SK-N-SH treated with all-trans-retinoic acid at 6 μM for 48 hours (cell line): ENCODE data around the gene HMGB2.

Source experiments
- ARNTL ChIP-seq: fragments of 450-650 bp; formaldehyde crosslinking; IDR thresholded peaks from 2 replicates; pipeline ENCODE4 v1.5.0; 2020; ENCODE audit warnings: low read depth, mild to moderate bottlenecking, moderate library complexity, borderline replicate concordance
- CREB5 ChIP-seq: fragments of 250-450 bp; sonication (Bioruptor Pico); IDR thresholded peaks from 2 replicates; pipeline ENCODE4 v1.5.1; 2020; ENCODE audit warnings: low read depth, mild to moderate bottlenecking, moderate library complexity
- CSRNP3 ChIP-seq: fragments of 250-450 bp; sonication (Bioruptor Pico); IDR thresholded peaks from 2 replicates; pipeline ENCODE4 v1.5.1; 2021; ENCODE audit warnings: mild to moderate bottlenecking, moderate library complexity
- ISL1 ChIP-seq: fragments of 250-450 bp; sonication (Bioruptor Pico); IDR thresholded peaks from 2 replicates; pipeline ENCODE4 v2.1.2; 2022; ENCODE audit warnings: mild to moderate bottlenecking, moderate library complexity
- TCF4 ChIP-seq: fragments of 250-450 bp; sonication (Bioruptor Pico); IDR thresholded peaks from 2 replicates; pipeline ENCODE4 v1.8.0; 2021; ENCODE audit warnings: mild to moderate bottlenecking, moderate library complexity, borderline replicate concordance
- TOX ChIP-seq: fragments of 250-450 bp; sonication (Bioruptor Pico); IDR thresholded peaks from 2 replicates; pipeline ENCODE4 v1.8.0; 2021; ENCODE audit warnings: mild to moderate bottlenecking, moderate library complexity, borderline replicate concordance
- ZFP30 ChIP-seq: fragments of 450-650 bp; formaldehyde crosslinking; IDR thresholded peaks from 2 replicates; pipeline ENCODE4 v1.5.0; 2022; ENCODE audit warnings: mild to moderate bottlenecking, moderate library complexity
- ZNF8 ChIP-seq: fragments of 450-650 bp; formaldehyde crosslinking; IDR thresholded peaks from 2 replicates; pipeline ENCODE4 v1.5.0; 2020; ENCODE audit warnings: mild to moderate bottlenecking, moderate library complexity
- TF ChIP-seq, protein P1 (sequence below): fragments of 250-450 bp; sonication (Bioruptor Pico); IDR thresholded peaks from 2 replicates; pipeline ENCODE4 v1.5.0; 2020; ENCODE audit warnings: mild to moderate bottlenecking, moderate library complexity
- TF ChIP-seq, protein P2 (sequence below): fragments of 250-450 bp; sonication (Bioruptor Pico); IDR thresholded peaks from 2 replicates; pipeline ENCODE4 v1.8.0; 2021; ENCODE audit warnings: low read depth, mild to moderate bottlenecking, moderate library complexity, borderline replicate concordance
- TF ChIP-seq, protein P3 (sequence below): fragments of 250-450 bp; sonication (Bioruptor Pico); IDR thresholded peaks from 2 replicates; pipeline ENCODE4 v1.8.0; 2020; ENCODE audit warnings: mild to moderate bottlenecking, moderate library complexity, borderline replicate concordance

DNA sequence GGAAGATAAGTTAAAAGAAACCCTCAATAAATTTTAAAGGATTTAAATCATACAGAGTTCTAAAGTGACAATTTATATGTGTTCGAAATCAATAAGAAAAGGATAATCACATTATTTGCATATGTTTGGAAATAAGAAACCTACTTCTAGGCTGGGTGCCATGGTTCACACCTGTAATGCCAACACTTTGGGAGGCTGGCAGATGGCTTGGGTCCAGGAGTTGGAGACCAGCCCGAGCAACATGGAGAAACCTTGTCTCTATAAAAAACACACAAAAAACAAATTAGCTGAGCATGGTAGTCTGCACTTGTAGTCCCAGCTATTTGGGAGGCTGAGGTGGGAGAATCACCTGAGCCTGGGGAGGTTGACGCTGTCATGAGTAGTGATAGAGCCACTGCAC, 28.5 kb upstream of the HMGB2 start:
- TF ChIP-seq ARNTL, result no peak
- TF ChIP-seq, protein P1, sequence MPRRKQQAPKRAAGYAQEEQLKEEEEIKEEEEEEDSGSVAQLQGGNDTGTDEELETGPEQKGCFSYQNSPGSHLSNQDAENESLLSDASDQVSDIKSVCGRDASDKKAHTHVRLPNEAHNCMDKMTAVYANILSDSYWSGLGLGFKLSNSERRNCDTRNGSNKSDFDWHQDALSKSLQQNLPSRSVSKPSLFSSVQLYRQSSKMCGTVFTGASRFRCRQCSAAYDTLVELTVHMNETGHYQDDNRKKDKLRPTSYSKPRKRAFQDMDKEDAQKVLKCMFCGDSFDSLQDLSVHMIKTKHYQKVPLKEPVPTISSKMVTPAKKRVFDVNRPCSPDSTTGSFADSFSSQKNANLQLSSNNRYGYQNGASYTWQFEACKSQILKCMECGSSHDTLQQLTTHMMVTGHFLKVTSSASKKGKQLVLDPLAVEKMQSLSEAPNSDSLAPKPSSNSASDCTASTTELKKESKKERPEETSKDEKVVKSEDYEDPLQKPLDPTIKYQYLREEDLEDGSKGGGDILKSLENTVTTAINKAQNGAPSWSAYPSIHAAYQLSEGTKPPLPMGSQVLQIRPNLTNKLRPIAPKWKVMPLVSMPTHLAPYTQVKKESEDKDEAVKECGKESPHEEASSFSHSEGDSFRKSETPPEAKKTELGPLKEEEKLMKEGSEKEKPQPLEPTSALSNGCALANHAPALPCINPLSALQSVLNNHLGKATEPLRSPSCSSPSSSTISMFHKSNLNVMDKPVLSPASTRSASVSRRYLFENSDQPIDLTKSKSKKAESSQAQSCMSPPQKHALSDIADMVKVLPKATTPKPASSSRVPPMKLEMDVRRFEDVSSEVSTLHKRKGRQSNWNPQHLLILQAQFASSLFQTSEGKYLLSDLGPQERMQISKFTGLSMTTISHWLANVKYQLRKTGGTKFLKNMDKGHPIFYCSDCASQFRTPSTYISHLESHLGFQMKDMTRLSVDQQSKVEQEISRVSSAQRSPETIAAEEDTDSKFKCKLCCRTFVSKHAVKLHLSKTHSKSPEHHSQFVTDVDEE (CRISPR knock-in tag), result no peak
- no peak for TF ChIP-seq ISL1 (CRISPR knock-in tag)
- TF ChIP-seq, protein P2, sequence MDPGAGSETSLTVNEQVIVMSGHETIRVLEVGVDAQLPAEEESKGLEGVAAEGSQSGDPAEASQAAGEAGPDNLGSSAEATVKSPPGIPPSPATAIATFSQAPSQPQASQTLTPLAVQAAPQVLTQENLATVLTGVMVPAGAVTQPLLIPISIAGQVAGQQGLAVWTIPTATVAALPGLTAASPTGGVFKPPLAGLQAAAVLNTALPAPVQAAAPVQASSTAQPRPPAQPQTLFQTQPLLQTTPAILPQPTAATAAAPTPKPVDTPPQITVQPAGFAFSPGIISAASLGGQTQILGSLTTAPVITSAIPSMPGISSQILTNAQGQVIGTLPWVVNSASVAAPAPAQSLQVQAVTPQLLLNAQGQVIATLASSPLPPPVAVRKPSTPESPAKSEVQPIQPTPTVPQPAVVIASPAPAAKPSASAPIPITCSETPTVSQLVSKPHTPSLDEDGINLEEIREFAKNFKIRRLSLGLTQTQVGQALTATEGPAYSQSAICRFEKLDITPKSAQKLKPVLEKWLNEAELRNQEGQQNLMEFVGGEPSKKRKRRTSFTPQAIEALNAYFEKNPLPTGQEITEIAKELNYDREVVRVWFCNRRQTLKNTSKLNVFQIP (CRISPR knock-in tag), result no peak
- TF ChIP-seq ZNF8 (CRISPR knock-in tag), result no peak
- no peak for TF ChIP-seq CREB5 (CRISPR knock-in tag)
- TF ChIP-seq ZFP30 (CRISPR knock-in tag), result no peak
- no peak for TF ChIP-seq TOX (CRISPR knock-in tag)
- no peak for TF ChIP-seq CSRNP3 (CRISPR knock-in tag)
- TF ChIP-seq, protein P3, sequence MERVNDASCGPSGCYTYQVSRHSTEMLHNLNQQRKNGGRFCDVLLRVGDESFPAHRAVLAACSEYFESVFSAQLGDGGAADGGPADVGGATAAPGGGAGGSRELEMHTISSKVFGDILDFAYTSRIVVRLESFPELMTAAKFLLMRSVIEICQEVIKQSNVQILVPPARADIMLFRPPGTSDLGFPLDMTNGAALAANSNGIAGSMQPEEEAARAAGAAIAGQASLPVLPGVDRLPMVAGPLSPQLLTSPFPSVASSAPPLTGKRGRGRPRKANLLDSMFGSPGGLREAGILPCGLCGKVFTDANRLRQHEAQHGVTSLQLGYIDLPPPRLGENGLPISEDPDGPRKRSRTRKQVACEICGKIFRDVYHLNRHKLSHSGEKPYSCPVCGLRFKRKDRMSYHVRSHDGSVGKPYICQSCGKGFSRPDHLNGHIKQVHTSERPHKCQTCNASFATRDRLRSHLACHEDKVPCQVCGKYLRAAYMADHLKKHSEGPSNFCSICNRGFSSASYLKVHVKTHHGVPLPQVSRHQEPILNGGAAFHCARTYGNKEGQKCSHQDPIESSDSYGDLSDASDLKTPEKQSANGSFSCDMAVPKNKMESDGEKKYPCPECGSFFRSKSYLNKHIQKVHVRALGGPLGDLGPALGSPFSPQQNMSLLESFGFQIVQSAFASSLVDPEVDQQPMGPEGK (CRISPR knock-in tag), result no peak
- no peak for TF ChIP-seq TCF4 (CRISPR knock-in tag)
